GM18907 (cell line): ENCODE data around the gene RNF103.
"Not testable (repeated sequence)": the region's sequence is repeated elsewhere in the genome, so short reads cannot be mapped to it uniquely, and the experiment has no call there.

Experiments used
- ATAC-seq: cut with Tn5 transposase; IDR thresholded peaks from one replicate; pipeline ENCODE4 v1.9.1; 2021; ENCODE audit warnings: mild to moderate bottlenecking, moderate library complexity; ENCODE audit not compliant: unreplicated experiment

The RNF103 gene

GRCh38 chr2:86627550-86627949, 3.9 kb upstream of the RNF103 start:
- ATAC-seq = no peak

DNA sequence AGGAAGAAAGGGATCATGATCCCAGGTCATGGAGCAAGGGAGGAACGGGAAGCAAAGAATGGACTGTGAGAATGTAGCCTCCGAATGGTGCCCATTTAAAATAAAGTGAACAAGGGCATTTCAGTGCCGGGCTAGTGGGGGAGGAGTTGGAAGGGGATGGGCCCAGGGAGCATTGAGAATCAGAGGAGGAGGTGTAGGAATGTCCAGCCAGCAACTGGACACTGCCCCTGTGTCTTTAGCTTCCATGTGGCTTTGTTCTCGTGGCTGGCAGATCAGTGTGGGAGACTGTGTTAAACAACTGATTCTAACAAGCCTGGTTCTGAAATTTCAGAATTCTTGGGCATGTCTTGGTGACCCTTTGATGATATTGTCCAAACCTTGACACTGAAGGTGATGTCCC, 1.4 kb upstream of the RNF103 start:
- no peak for ATAC-seq

- ATAC-seq = no peak
These were observed 542 bp upstream of the RNF103 start for GRCh38 chr2:86624267-86624547.

DNA sequence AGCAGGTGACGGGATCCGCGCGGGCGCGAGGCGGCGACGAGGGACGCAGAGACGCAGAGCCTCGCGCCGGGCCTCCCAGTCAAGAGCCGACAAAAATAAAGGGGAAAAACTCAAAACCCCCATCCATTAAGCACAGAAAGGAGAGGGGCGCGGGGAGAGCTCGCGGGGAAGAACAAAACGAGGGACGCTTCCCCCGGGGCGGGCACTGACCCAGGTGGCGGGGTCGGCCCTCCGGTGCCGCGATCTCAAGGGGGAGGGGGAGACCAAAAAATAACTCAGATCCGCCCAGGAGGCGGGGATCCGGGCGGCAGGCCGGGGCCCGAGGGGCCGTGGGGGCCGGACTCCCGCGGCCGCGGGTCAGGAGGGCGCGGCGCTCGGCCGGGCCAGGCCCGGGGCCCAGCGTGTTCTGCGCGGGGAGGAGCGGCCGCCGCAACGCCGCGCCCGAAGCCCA, 597 bp downstream of the RNF103 start:
- peak; percentile 48 for ATAC-seq

GRCh38 chr2:86622519-86623042, 1.1 kb downstream of the RNF103 start:
- ATAC-seq = peak; percentile 0

DNA sequence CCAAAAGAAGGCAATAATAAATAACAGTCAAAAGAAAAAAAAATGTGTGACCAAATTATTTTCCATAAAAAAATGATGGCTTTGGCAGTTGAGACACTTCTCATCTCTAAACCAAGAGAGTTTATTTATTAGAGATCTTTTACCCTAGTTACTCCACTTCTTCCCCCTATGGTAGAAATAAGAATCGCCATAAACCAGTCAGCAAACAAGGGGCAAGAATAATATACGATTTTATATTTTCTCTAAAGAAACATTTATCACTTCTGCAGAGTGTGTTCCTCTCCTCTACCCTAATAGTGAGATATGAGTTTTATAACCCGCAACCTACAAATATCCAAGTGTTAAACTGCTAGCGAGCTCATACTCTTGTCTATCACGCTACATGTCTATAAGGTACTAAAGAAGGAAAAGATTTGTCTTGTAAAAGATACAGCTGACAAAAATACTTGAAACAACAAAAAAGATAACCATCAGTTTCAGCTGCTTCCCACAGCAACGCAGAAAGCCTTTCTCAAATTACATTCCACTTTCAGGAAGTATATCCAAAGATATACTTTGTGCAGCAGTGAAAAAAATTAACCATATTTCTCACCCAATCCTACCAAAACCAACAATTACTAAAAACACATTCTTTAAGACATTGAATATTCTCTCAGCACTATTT, 2.3 kb downstream of the RNF103 start:
- no peak for ATAC-seq

DNA sequence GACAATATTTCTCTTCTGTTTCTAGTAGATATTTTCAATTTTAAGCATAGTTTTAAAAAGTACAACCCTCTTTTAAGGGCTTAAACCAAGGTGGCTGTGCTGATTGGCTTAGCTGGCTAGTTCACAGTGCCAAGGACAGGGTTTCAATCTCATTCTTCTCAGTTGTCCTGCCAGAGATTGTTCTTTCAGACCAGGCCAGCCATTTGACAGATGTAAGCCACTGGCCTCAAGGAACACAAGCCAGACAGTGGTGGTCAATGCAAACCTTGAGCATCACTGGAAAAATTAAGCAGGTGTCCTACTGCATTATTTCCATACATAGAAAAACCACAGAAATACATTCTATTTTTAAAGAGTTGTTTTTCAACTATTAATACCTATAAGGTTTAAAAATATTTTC, 5.9 kb downstream of the RNF103 start:
- ATAC-seq = no peak

DNA sequence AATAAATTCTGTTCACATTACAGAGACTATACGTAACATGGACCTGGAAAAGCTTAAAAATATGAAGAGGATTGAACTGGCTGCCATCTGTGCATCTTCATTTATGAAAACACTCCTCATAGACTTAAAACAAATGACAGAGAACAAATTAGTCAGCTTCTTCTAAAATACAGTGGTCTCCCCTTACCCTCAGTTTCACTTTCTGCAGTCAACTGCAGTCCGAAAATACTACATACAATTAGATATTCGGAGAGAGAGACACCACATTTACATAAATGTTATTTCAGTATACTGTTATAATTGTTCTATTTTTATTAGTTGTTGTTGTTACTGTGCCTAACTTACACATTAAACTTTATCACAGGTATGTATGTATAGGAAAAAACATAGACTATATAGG, 6.5 kb downstream of the RNF103 start:
- peak; percentile 53 for ATAC-seq

DNA sequence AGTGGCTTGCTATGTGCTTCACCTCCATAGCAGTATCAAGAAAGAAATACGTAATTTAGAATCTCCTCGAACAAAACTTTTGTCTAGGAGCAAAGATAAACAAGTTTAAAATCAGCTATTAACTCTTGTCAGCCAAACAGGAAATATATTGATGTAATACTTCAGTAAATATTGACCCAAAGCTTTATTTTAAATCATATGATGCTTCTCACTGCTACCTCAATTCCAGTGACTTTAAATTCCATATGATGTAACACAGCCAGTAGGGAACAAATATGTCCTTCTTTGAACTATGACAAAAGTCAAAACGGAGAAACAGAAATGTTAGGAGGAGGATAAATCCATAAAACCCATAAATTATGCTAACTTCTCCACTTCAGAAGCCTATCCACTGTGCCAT, 7.2 kb downstream of the RNF103 start:
- ATAC-seq = no peak

DNA sequence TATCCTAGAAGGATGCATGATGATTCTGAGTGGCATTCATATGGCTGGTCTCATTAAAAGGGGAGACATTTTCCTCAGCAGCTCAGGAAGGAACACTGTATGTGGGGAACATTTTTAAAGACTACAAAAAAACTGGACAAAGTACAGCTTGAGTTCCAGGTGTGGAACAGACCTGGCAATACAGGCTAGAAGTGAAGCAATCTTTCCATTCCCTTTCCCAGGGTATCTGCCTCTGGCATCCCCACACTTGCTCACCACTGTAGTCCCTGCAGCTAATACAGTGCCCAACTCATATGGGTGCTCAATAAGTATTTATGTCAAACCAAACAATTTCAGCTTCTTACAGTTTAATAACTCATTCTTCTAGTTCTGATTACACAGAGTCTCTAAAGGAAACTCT, 8.1 kb downstream of the RNF103 start:
- no peak for ATAC-seq

DNA sequence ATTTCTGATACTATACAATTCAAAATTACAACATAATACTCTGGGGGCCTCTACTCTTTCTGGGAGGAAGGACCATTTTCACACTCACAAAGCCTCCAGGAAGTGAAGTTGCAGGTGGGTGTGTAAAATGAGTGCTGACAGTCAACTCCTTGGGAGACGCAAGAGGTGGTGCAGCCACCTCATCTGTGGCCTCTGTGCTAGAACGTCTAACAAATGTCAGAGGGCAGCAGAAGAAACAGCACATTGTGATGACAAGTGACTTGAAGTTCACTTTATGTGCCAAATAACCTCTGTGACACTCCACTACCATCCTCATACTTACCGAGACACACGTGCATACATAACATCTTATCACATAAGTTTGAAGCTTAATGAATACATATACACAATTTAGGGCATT, 10.2 kb downstream of the RNF103 start:
- no peak for ATAC-seq

DNA sequence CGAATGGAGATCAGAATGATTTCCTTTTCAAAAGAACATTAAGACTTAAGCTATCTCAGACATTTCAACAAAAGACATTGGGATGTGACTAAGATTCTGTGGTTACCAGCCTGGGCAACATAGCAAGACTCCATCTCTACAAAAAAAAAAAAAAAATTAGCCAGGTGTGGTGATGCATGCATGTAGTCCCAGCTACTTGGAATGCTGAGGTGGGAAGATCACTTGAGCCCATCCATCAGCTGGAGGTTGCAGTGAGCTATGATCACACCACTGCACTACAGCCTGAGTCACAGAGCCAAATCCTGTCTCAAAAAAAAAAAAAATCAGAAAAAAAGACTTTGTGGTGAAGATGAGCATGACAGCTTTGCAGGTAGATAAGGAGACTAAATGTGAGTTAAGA, 12.8 kb downstream of the RNF103 start:
- no peak for ATAC-seq

GRCh38 chr2:86608832-86609410, 14.7 kb downstream of the RNF103 start:
- ATAC-seq = no peak

DNA sequence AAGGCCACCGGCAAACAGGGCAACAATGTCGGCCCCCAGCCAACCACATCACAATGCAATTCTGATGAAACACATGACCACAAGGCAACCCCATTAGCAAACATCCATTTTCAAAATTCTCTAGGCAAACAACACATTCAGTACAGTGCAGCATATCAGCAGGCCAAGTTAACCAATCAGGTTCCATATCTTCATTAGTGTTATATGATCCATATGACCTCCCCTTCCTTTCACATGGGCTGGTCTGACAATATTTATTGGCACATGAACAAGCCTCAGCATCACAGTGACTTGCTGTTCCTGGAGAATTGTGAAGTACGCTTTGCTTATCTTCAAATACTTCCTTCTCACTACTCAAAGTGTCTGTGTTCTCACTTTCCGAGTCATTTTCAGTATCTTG, 19.8 kb downstream of the RNF103 start:
- no peak for ATAC-seq

GRCh38 chr2:86598966-86599365, 24.7 kb downstream of the RNF103 start:
- ATAC-seq = no peak

GRCh38 chr2:86596118-86596517, 27.5 kb downstream of the RNF103 start:
- ATAC-seq = no peak

- ATAC-seq = no peak
These were observed 30.4 kb downstream of the RNF103 start for GRCh38 chr2:86593266-86593665.

DNA sequence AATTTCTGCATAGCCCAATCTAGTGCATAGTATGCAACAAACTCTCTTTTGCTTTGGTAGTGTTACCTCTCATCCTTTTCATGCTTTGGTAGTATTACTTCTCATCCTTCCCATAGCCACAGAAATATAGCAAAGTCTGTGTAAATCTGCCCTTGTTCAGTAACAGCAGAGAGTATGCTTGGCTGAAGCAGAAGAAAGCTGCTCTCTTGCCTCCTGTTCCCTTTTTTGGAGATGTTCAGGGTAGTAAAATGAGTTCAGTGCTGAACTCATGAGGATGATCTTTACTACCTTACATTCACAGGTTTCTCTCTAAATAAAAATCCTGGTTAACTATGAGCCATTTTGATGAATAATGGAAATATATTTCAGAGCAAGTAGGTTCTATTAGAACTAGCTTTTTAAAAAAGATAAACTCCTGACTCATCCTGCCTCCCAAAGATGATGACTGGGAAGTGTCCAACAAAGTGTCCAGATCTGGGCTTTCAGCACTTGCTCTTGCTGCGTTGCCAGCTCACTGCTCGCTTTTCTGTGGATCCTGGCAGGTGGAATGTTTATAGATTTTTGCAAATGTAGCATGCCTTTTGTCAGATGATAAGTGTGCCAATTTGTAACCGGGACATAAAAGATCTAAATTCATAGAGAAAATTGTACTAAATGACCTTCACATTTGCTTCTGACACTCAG, 31.0 kb downstream of the RNF103 start:
- ATAC-seq = no peak

DNA sequence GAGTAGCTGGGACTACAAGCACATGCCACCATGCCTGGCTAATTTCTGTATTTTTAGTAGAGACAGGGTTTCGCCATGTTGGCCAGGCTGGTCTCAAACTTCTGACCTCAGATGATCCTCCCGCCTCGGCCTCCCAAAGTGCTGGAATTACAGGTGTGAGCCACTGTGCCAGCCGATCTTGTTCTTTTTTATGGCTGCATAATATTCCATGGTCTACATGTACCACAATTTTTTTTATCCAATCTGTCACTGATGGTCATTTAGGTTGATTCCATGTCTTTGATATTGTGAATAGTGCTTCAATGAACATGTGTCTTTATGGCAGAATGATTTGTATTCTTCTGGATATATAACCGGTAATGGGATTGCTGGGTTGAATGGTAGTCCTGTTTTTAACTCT, 34.0 kb downstream of the RNF103 start:
- ATAC-seq = not testable (repeated sequence)

DNA sequence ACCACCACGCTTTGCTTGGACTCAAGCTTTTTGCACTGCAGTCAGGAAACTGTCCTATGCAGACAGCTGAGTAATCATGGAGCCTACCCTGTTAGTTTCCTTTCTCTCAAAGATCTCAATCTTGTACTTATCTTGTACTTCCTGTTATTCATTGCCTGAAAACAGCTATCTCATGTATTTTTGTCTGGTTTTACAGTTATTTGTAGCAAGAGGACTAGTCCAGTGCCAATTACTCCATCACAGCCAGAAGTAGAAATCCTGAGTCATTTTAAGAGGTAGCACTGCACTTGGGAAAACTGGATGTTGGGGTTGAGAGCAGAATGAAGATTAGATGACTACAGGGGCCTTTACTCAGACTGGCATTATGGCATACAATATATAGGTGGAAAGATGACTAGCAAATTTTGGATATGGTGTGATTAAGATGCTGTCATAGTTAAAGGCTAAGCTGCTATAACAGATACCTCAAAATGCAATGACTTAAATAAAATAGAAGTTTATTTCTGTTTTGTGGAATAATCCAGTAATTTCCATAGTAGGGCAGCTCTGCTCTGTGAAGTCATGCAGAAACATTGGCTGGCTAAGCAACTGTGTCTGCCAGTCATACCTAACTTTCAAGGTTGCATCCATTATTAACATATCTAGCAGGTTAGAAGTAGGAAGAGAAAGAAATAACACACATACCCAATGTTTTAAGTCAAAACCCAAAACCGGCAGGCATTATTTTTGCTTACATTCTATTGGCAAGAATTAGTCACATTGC, 39.3 kb downstream of the RNF103 start:
- peak; percentile 55 for ATAC-seq

DNA sequence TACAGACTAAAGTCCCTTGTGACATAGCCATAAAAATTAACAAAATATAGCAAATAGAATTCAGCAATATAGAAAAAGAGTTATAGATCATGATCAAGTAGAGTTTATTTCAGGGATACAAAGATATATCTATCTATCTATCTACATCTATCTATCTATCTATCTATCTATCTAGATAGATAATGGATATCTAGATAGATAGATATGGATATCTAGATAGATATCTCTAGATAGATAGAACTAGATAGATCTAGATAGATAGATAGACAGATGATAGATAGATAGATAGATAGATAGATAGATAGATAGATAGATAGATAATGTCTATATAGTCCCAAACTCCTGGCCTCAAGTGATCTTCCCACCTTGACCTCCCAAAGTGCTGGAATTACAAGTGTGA, 43.1 kb downstream of the RNF103 start:
- no peak for ATAC-seq
